DND-41 (cell line): ENCODE data around the gene NANS.

Experiments
- CTCF ChIP-seq: IDR thresholded peaks from 2 replicates; pipeline ENCODE4 v1.5.1; 2012; ENCODE audit warnings: borderline replicate concordance, low read length, moderate library complexity, mild to moderate bottlenecking; ENCODE audit not compliant: poor library complexity, severe bottlenecking; ENCODE audit errors: extremely low read depth
- EZH2 ChIP-seq: IDR thresholded peaks from 3 replicates; pipeline ENCODE4 v1.6.1; 2012; ENCODE audit warnings: borderline replicate concordance, low read depth, mild to moderate bottlenecking, moderate library complexity, low read length, inconsistent platforms; ENCODE audit not compliant: severe bottlenecking

GRCh38 chr9:98096091-98096490 lies 39.6 kb downstream of the NANS start:
- TF ChIP-seq CTCF, result no peak
- no peak for TF ChIP-seq EZH2
